NCI-H146 treated with DMSO at 0.1 percent for 48 hours (cell line): Measurements from ENCODE around the gene MFSD6.
A peak's percentile ranks its signal among the peaks of the same experiment; 100 is the strongest.

ENCODE experiments used
- DNase-seq: peaks from one replicate; lab custom pipeline; 2025; ENCODE audit not compliant: unreplicated experiment; lab: John Stamatoyannopoulos, UW

The MFSD6 gene

DNA sequence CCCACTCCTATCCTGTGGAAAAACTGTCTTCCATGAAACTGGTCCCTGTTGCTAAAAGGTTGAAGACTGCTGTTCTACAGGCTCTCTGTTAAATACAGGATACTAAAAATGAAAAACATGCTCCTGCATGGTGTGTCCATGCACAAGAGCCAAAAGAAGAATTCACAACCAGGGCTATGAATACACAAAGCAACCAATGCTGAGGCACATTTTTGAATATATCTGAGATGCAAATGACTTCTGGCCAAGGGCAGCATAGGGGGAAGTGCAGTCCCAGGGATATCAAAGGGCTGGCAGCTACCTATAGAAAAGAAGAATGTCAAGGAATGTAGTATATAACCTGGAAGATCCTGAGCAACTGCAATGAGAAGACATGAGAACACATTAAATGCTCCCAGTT, 119.8 kb downstream of the MFSD6 start:
- DNase-seq, result no peak

DNA sequence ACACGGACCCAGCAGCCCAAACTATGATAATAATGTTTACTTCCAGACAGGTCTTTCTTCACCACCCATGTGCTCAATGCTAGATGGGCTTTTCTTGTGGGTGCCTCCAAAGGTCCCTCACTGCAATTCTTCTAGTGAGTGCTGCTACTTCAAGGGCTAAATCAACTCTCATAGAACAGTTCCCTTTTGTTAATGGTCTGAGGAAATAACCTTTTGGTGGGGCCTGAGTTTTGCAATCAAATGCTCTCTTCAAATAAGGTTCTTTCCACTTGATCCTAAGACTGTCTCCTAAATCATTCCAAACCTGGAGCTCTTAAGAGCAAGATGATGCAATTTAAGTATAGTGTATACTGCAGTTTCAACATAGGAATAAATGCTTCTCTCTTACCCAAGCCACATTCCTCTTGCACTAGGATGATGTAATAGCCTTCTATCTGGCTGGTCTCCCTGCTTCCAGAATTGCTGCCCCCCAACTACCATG, 120.4 kb downstream of the MFSD6 start:
- no peak for DNase-seq

DNA sequence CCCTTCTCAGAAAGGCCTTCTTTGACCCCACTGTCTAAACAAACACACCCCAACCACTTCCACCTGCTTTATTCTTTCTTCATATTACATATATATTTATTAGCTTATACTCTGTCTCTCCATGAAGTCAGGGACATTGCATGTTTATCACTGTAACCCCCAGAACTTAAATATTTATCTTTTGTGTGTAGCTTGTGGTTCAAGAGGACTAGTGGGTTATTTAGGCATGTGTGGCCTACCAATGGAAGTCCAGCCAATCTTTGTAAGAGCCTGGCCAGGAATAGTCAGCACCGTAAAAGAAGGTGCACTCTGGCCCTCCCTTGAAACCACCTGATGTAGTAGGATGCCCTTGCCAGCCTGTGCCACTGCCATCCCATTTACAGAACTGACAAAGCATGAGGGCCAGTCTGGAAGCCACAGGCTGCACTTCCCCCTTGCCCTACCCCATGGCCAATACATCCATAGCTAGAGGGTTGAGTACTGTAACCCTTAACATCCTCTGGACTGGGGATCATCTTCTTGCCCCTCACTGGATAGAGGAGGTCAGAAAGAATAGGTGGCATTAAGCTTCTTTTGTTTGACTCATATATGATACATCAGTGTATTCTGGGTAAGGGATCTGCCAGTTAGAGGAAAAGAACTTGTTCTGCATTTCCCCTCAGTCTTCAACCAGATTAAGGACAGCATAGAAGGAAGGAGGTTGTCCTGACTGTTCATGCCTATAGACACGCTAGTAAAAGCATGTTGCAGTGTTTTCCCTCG, 121.5 kb downstream of the MFSD6 start:
- DNase-seq, result no peak

DNA sequence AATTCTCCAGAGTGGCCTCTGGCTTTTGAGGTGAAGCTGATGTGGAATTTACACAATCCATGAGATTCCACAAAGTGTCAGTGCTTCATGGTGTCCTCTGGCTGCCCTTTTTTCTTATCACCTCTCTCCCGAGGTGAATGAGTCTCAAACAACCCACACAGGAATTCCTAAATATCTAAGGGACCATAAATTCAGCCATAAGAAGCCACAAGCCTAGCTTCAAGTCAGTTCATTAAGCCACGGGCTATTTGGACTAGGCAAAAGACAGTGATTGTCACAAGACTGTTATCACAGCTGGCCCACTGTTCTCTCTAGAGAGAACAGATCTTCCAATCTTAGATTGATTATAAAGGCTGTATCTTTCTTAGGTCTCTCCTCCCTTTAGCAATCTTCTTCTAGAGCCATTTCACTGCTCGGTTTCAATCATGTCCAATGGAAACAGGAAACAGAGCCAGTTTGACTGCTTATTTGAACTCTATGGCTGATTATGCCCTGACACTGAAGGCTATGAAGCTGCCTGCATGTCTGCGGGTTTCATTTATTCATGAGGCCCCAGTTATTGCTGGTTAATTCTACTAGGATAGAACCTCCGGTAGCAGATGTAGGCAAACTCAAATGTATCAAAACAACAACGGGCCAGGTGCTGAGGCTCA, 122.2 kb downstream of the MFSD6 start:
- DNase-seq, result no peak

DNA sequence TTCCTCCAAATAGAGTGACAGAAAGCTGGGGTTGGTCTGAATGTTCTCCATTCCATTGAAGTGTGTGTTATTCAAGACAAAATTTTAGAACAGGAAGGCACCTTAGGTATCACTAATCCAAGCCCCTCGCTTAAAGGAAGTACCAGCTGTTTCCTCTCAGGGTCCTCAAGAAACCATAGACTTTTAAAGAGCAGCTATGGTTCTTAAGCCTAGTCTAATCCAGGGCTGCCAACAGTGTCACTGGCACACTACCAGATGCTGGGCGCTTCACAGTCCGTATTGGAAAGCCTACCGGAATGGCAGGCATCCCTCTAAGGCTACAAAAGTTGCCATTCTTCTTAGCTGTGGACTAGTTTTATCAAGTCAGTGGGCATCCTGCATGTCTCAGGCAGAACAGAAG, 124.4 kb downstream of the MFSD6 start:
- DNase-seq, result no peak

DNA sequence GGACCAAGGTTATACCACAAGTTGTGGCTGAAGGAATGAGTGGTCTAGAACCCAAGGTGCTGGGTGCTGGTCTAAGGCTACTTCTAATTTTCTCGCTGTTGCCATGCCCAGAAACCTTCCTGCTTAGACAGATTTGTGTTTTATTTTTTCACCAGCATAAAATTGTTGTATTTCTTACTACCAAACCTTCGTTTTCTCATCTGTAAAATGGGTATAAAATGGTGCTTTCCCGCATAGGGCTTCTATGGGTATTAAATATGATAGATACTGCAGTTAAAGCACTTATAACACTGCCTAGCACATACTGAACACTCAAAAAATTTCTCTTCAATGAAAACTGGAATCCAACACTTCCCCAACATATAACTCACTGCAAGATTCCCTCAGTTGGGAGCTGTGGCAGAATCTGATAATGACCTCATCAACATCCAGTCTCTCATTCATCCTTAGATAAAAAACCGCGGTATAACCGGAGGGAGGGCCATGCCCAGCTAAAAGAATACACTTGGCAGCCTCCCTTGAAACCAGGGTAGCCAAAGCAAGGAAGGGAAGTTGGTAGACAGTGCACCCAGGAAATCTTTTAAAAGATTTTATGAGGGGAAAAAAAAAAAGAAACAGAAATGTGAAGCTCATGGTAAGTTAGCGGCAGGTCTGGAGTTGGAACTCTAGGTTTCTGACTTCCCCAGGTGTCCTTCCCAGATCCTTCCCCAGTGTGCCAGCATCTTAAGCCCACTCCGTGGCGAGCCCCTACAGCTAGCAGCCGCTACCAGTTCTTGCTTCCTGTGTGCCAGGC, 125.2 kb downstream of the MFSD6 start:
- DNase-seq, result no peak

DNA sequence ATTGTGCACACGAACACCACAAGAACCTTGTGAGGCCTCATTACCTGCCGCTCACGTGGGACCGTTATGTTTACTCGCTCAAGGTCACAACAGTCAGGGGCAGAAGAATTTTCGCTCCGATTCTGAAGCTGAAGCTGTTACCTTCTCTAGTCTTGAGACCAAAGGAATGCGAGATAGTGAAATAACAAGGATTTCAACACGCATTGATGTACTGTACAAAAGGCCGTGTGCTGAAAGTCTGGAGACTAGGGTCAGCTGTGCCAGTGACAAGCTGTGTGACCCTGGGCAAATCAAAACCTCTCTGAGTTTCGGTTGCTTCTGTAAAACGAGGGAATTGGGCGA, 125.8 kb downstream of the MFSD6 start:
- DNase-seq, result no peak

DNA sequence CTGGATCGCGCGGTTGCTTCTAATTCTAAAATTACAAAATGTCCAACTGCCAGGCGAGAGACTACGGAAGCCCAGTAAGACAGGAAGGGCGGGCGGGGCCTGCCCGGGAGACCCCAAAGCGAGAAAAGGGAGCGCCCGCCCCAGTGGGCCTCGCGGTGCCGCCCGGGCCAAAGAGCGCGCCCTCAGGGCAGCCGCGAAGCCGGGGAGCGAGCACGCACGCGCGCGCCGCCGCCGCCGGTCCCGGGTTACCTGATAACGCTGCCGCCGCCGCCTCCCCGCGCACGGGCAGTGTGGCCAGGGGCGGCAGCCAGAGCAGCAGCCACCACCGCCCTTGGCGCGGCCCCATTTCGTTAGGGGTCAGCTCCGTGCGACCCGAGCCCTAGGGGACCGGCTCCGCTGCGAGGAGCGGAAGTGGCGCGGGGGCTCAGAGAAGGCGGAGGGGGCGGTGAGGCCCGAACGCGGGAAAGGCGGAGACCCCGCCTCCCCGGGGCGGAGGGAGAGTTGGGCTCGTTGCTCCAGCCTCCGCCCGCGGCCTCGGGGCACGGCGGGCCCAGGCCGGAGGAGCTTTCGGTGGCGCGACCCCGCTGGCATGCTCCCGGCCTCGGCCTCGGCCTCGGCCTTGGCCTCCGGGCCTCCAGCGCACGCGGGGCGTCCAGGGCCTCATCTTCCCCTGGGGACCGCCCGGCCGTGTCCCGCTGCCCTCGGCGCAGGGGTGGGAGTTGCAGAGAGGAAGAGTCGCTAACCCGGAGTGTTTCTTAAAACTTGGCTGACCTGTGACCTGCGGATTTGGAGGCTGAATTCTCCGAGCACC, 126.4 kb downstream of the MFSD6 start, which contains the start of gene NEMP2:
Gene NEMP2, minus strand, starts transcription at position 413 of the 811 bp plus-strand sequence. Its CDS starts 67 bp downstream, at position 346.
- DNase-seq, result peak; percentile 72

DNA sequence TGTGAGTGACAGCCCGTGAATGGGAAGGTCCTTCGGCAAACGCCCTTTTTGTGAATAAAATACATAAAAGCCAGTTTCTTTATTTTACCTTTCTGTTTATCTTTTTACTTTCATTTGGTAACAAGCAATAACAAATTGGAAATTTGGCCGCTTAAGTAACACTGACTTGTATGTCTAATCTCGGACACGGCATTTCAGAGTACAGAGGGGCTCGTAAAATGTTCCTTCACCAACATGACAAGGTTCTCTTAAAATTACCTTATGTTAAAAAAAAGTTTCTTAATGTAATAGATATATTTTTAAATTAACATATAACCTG, 126.9 kb downstream of the MFSD6 start:
- DNase-seq, result no peak

DNA sequence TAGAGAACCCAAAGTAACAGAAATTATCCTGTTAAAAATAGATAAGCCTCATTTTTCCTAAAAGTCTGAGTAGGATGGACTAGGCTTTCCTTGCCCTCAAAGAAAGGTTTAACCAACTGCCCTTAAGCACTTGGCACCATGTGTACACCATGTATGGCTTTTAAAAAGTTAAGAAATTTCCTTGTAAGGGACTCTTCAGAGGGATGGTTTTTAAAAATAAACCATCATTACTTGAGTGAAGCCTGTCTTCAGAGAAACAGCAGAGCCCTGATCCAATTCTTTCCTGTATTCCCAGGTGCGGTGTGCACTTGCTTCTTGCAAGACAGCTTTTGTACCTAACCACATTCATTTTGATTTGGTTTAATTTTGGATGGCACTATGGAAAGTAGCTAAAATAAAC, 127.4 kb downstream of the MFSD6 start:
- DNase-seq, result no peak

DNA sequence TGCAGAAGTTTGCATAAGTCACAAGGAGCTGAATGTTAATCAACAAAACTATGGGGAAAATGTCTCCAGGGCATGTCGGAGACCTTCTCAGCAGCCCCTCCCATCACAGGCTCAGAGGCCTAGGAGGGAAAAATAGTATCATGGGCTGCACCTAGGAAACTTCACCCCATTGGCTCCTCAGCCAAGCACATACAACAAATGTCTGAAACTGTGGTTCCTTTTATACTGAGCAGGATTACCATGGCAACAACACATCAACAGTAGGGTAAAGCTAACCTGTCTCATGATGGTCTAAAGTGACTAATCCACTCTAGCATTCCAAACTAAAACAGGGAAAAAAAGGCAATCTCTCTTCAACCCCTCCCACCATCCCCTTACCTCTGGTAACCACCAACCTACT, 129.6 kb downstream of the MFSD6 start:
- no peak for DNase-seq

DNA sequence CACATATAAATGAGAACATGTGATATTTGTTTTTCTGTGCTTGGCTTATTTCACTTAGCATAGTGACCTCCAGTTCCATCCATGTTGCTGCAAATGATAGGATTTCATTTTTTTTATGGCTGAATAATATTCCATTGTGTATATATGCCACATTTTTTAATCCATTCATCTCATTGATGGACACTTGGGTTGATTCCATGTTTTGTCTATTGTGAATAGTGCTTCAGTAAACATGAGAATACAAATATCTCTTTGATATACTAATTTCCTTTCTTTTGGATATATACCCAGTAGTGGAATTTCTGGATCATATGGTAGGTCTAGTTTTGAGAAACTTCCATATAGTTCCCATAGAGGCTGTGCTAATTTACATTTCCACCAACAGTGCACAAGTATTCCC, 130.0 kb downstream of the MFSD6 start:
- DNase-seq, result no peak

DNA sequence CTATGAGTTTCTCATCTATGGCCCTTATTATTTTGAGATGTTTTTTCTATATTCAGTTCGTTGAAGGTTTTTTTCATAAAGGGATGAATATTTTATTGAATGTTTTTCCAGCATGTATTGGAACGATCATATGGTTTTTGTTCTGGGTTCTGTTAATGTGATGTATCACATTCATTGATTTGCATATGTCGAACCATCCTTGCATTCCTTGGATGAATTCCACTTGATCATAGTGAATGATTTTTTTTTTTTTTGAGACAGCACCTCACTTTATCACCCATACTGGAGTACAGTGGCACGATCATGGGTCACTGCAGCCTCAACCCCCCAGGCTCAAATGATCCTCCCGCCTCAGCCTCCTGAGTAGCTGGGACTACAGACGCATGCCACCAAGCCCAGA, 131.9 kb downstream of the MFSD6 start:
- no peak for DNase-seq

DNA sequence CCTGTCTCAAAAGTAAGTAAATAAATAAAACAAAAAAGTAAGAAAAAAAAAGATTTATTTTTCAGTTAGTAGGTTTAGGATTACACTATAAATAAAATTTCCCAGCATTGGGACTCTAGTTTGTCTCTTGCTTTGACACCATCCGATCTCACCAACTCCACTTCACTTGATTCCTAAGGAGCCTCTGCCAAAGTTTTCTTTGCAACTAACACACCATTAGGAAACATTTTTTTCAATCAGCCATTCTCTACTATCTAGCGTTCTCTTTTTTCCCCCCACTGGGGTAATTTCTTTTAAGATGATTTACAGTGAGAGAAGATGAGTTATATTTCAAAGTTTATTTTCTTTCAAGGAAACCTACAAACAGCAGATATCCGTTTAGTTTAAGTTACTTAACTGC, 136.9 kb downstream of the MFSD6 start:
- DNase-seq, result no peak

DNA sequence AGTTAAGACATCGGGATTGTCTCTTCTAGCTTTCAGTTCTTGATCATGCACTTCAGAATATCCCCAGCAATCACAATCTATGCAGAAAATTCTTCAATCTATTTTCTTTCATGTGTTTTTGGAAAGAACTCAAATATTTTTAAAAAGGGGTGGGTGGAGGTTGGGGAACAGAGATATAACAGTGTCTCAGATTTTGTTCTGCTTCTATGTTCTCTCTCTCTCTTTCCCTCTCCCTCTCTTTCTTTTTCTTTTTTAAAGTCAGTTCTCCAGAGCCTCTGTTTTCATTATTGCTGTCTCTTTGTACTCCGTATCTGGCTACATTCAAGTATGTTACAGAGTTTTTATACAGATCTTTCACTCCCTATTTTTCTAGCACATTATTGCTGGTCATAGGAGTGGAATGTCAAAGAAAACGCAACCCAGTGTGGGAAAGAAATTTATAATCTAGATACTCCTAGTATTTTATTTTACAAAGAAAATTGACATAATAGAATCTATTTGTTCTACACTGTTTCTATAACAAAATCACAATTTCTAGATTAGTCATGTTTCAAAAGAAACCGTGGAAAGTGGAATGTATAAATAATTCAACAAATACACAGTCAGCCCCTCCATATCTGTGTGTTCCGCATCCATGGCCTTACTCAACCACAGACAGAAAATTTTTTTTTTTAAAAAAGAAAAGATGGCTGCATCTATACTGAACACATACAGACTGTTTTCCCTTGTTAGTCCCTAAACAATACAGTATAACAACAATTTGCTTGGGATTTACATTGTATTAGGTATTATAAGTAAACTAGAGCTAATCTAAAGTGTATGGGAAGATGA, 137.6 kb downstream of the MFSD6 start:
- DNase-seq, result no peak

DNA sequence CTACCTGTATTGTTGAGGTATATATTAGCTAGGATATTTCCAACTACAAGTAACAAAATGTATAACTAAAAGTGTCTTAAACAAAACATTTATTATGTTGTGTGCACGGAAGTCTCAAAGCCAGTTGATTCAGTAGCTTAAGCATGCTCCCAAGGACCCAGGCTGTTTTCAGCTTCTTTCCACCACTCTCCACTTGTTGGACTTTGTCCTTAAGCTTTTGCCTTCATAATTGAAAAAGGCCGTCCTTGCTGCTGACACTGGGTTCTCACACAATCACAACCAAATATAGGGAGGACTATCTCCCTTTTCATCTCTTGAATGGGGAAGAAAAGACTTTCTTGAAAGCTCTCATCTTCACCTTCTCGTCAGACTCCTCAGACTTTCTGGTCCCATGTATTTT, 138.6 kb downstream of the MFSD6 start:
- no peak for DNase-seq

DNA sequence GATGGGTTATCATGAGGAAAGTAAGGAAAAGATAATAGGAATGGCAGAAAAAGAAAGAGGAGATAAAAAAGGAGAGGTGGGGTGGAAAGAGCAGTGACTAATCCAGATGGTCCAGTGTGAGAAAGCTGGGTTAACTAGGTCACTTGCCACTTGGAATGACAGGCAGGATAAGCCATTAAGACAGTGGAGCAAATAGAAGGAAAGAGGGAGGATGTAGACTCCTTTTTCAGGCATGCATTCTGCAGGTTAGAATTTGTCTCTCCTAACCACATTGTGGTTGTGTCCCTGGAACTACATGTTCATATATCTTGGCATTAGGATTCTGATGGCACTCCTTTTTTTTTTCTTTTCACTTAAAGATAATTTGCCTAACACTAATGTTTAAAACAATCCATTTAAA, 139.7 kb downstream of the MFSD6 start:
- DNase-seq, result no peak

DNA sequence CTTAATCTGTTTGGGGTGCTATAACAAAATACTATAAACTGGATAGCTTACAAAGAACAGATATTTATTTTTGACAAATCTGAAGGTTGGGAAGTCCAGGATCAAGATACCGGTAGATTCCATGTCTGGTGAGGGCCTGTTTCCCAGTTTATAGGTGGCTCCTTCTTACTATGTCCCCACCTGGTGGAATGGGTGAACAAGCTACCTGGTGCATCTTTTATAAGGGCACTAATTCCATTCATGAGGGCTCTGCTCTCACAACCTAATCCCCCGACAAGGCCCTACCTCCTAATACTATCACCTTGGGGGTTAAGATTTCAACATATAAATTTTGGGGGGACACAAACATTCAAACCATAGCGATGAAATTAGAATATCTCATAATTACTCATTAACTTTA, 142.0 kb downstream of the MFSD6 start:
- no peak for DNase-seq
